ENCODE measurements around the gene SSTR1.

The SSTR1 gene

GRCh38 chr14:38238332-38238731 is 30.6 kb downstream of the SSTR1 start:
- no peak for DNase-seq (ENCODE audit: low read depth in 2 of 2)

- no peak for DNase-seq (ENCODE audit: low read depth in 2 of 2)
These were observed 31.2 kb downstream of the SSTR1 start for GRCh38 chr14:38238878-38239277.

- DNase-seq (ENCODE audit: low read depth in 2 of 2), result no peak
These were observed 36.1 kb downstream of the SSTR1 start for GRCh38 chr14:38243696-38244240.

GRCh38 chr14:38248321-38249028 is 40.8 kb downstream of the SSTR1 start:
- no peak for DNase-seq (ENCODE audit: low read depth in 2 of 2)

GRCh38 chr14:38250331-38250730 is 42.6 kb downstream of the SSTR1 start:
- no peak for DNase-seq (ENCODE audit: low read depth in 2 of 2)

- no peak for DNase-seq (ENCODE audit: low read depth in 2 of 2)
These were observed 44.5 kb downstream of the SSTR1 start for GRCh38 chr14:38252066-38252710.

GRCh38 chr14:38253676-38254075 is 46.0 kb downstream of the SSTR1 start:
- no peak for DNase-seq (ENCODE audit: low read depth in 2 of 2)

GRCh38 chr14:38254571-38255407 is 47.1 kb downstream of the SSTR1 start:
- DNase-seq (ENCODE audit: low read depth in 2 of 2), result no peak

GRCh38 chr14:38255408-38255672 is 47.6 kb downstream of the SSTR1 start:
- DNase-seq (ENCODE audit: low read depth in 2 of 2), result no peak

GRCh38 chr14:38255673-38256532 is 48.2 kb downstream of the SSTR1 start, which contains the start of gene CLEC14A:
Gene CLEC14A, minus strand, starts transcription at chr14:38256093. Its CDS starts 71 bp downstream, at chr14:38256022.
- no peak for DNase-seq (ENCODE audit: low read depth in 2 of 2)

- DNase-seq (ENCODE audit: low read depth in 2 of 2), result no peak
These were observed 48.8 kb downstream of the SSTR1 start for GRCh38 chr14:38256533-38256840.

- DNase-seq (ENCODE audit: low read depth in 2 of 2), result no peak
These were observed 49.8 kb downstream of the SSTR1 start for GRCh38 chr14:38257507-38257906.

GRCh38 chr14:38261620-38262019 is 53.9 kb downstream of the SSTR1 start:
- no peak for DNase-seq (ENCODE audit: low read depth in 2 of 2)
